Right cardiac atrium (tissue), 5 donors: ENCODE data around the gene POP5. TPM values are rescaled to one million over a fixed set of nuclear protein-coding genes. Genes with fewer than 3 reads are reported as not detected.

ENCODE experiments used
- ATAC-seq, 2 donors: fragments of 200-7000 bp; cut with Tn5 transposase; one replicate each; pipeline versions ENCODE4 v1.8.0 to v1.9.1; 2020; ENCODE audit warnings: moderate library complexity in 2 of 2, mild to moderate bottlenecking in 1 of 2
- DNase-seq, 3 donors: peaks; one replicate each; pipeline ENCODE4 v3.0.0-alpha.2; 2020
- H3K27ac ChIP-seq: one replicate; pipeline ENCODE4 v1.5.1; 2013; ENCODE audit warnings: mild to moderate bottlenecking, low read length, control low read depth, moderate library complexity
- H3K27me3 ChIP-seq: one replicate; pipeline ENCODE4 v1.6.1; 2013; ENCODE audit not compliant: control insufficient read depth, insufficient read depth
- H3K4me1 ChIP-seq: one replicate; pipeline ENCODE4 v1.6.1; 2013; ENCODE audit warnings: low read length; ENCODE audit not compliant: control insufficient read depth, insufficient read depth
- H3K4me3 ChIP-seq: one replicate; pipeline ENCODE4 v1.5.1; 2013; ENCODE audit warnings: low read length, control low read depth
- H3K9me3 ChIP-seq: one replicate; pipeline ENCODE4 v1.6.1; 2013; ENCODE audit warnings: low read length; ENCODE audit not compliant: control insufficient read depth
- WGBS: extraction: QIAGEN DNeasy Blood & Tissue Kit; methylation state at CpG from one replicate; pipeline ENCODE4 v1.1.7; 2013; 5-methylcytosine and 5-hydroxymethylcytosine counted together
- intact Hi-C, 4 donors: fragments of 100-400 bp; cut with DNase I; formaldehyde crosslinking; loops; one replicate each; pipeline versions ENCODE4 v1.11.0 to v1.14.0; 2022 to 2023
- polyA plus RNA-seq: library from polyadenylated mRNA; stranded (reverse); fragments of 200-250 nt; gene quantifications from one replicate; pipeline ENCODE4 v1.2.3, GENCODE V29; 2013
- total RNA-seq, 4 donors: library from RNA; stranded (reverse); fragmentation: NEBNext Ultra II Directional; extraction: Animal tissue kit (Norgen Biotek cat#: 25700); gene quantifications; one replicate each; pipeline ENCODE4 v1.2.1, GENCODE V29; 2021
- donor health status: healthy with polysubstance abuse.
- donor health status: DM: no; HTN: yes; CAD: no.
- donor health status: DM: no; HTN: no; CAD: no.
- donor health status: DM: no; HTN: yes; CAD: no; lungs with severe emphysema.
- donor health status: DM: yes; HTN: yes; CAD: no.

POP5 gene
- total and polyA plus RNA-seq, 5 donors: 31.4 to 54.1 (median 45.0) TPM

DNA sequence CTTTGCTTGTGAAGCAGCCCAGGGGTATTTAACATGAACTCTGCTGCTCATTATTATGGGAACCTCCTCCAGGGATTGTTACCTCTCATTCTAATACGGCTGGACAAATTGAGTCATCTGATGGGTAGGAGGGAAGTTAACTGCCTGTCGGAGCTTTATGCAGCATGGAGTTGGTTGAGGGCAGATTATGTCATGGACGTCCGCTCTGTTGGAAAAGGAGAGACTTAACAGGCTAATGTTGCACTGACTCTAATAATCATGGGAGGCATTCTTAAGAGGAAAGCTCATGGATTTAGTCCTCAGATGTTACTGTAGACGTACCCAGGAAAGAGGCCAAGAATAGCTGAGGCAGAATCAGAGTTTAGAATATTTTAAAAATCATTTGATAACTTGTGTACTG is 9.9 kb downstream of the POP5 start:
- no peaks in the 10 kb centered on the region for H3K9me3 ChIP-seq
- H3K27ac ChIP-seq: no peak overlapping the region
- H3K4me1 ChIP-seq: peaks cover 1% of the 10 kb centered on the region
- intact Hi-C loops: no loop called here
- ATAC-seq (no peak), DNase-seq (no peak)
- WGBS: 45% methylated on average over 5 of the region's 5 CpGs
- no peak overlapping the region for H3K4me3 ChIP-seq
- H3K27me3 ChIP-seq: no peaks in the 10 kb centered on the region

DNA sequence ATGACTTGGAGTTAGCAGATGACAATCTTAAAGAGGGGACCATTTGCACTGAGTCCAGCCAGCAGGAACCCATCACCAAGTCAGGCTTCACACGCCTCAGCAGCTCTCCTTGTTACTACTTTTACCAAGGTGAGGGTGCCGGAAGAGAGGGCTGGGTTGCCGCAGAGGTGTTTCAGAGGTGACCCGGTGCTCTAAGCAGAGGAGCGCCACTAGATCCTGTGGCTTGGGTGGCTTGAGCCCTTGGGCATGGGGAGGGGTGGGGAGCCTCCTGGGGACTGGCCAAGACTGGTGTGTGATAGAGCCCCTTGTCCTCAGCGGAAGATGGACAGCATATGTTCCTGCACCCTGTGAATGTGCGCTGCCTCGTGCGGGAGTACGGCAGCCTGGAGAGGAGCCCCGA is 17.7 kb downstream of the POP5 start:
- Histone ChIP-seq H3K9me3 (no peaks in the 10 kb centered on the region), H3K4me1 (no peaks in the 10 kb centered on the region), H3K27ac (peak overlapping the region; percentile 84), H3K27me3 (no peaks in the 10 kb centered on the region), H3K4me3 (no peak overlapping the region)
- DNase-seq: no peak
- intact Hi-C loops: no loop called here
- ATAC-seq: peak; percentile 17 to 23
- 93% methylated on average over 11 of the region's 11 CpGs for WGBS

DNA sequence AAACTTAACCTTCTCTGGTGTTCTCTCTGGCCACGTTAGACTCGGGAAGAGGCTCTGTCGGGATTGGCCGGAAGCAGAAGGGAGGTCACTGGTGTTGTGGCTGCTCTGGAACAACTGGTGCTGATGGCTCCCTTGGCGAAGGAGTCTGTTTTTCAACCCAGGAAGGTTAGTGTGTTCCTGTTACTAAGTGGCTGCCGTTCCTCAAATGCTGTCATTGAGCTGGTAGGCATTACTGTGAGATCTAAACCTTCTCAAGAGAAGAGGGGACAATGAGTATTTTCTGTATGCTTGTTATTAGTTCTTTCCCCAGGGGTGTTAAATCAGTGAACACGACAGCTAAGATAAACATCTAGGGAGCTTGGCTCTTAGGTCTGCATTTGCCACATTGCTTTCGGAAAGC is 18.3 kb downstream of the POP5 start:
- no peaks in the 10 kb centered on the region for H3K9me3 ChIP-seq
- no peaks in the 10 kb centered on the region for H3K4me1 ChIP-seq
- H3K4me3 ChIP-seq: no peak overlapping the region
- DNase-seq: peak in 1 of 3 donors; percentile 64
- H3K27ac ChIP-seq: peak overlapping the region; percentile 84
- no peaks in the 10 kb centered on the region for H3K27me3 ChIP-seq
- intact Hi-C loops: no loop called here
- peak; percentile 81 for ATAC-seq
- WGBS: 64% methylated on average over 8 of the region's 8 CpGs

DNA sequence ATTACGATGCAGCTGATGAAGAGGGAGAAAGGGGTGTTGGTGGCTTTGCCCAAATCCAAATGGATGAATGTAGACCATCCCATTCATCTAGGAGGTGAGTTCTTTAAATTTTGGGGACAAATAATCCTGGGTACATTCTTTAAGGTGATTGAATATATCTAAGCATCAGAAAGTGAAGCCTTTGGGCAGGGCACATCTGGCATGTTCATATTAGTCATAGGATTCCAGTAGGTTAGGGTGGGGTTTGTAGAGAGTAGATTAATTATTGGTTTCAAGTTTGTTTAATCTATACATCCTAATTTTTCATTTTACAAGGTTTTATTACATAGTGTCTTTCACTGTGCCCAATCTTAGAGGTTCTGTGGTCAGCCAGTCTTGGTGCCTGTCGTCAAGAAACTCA is 23.6 kb downstream of the POP5 start:
- Histone ChIP-seq H3K4me1 (peaks cover 7% of the 10 kb centered on the region), H3K4me3 (no peak overlapping the region), H3K9me3 (no peaks in the 10 kb centered on the region), H3K27me3 (no peaks in the 10 kb centered on the region), H3K27ac (no peak overlapping the region)
- DNase-seq (no peak), ATAC-seq (no peak)
- intact Hi-C loops: no loop called here
- WGBS: 94% methylated on average over 2 of the region's 2 CpGs

DNA sequence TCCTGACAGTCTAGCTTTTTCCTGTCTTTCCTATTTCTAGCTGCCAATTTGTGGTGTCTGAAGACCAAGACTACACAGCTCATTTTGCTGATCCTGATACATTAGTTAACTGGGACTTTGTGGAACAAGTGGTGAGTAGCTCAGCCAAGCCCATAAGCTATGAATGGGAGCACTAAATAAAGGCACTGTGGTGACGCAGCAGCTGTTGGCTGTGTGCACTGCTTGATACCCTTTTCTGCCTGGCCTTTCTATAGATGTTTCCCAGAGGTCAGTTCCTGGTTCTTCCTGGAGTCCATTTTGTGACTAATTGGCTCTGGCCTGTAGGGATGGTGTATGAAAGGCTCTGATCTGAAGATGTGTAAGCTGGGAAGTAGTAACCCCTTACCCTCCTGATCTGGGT is 26.5 kb downstream of the POP5 start:
- Histone ChIP-seq H3K4me1 (peaks cover 10% of the 10 kb centered on the region), H3K4me3 (no peak overlapping the region), H3K9me3 (no peaks in the 10 kb centered on the region), H3K27me3 (no peaks in the 10 kb centered on the region), H3K27ac (peak overlapping the region; percentile 56)
- intact Hi-C loops: no loop called here
- no peak for DNase-seq
- ATAC-seq: peak in 1 of 2 donors; percentile 58
- 61% methylated on average over 1 of the region's 1 CpG for WGBS

DNA sequence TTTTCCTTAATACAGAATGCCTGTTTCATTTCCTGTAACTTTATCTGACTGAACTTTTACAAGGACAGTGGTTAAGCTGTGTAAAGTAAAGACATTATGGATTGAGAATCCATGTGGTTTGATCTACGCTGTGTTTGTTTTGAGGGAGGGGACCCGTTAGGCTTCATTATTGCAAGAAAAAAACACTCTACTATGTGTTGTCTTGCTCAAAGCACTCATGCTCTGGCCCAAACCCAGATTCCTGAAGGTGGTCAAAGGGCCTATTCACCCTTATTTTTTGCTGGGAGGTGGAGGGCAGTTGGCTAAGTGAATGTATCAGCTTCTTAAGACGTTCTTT is 35.2 kb downstream of the POP5 start:
- no peak for DNase-seq
- H3K27me3 ChIP-seq: no peaks in the 10 kb centered on the region
- H3K27ac ChIP-seq: peak overlapping the region; percentile 16
- WGBS: 76% methylated on average over 3 of the region's 3 CpGs
- no peak for ATAC-seq
- H3K4me3 ChIP-seq: no peak overlapping the region
- no peaks in the 10 kb centered on the region for H3K9me3 ChIP-seq
- intact Hi-C loops: no loop called here
- H3K4me1 ChIP-seq: peaks cover 15% of the 10 kb centered on the region

DNA sequence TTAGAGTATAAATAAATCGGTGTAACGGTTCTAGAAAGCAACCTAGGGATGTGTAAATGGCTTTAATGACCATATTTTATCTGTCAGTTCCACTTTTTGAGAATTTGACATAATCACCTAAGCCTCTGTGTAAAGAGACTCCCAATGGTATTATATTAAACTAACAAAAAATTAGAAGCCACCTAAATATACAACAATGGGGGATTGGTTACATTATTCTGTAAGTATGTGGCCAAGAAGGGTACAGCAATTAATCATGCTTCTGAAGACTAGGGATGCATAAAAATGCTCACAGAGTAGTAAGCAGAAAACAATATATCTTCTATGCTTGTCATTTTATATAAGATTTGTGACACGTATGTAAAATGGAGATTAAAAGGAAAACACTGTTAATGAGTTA is 36.5 kb downstream of the POP5 start:
- no peaks in the 10 kb centered on the region for H3K27me3 ChIP-seq

DNA sequence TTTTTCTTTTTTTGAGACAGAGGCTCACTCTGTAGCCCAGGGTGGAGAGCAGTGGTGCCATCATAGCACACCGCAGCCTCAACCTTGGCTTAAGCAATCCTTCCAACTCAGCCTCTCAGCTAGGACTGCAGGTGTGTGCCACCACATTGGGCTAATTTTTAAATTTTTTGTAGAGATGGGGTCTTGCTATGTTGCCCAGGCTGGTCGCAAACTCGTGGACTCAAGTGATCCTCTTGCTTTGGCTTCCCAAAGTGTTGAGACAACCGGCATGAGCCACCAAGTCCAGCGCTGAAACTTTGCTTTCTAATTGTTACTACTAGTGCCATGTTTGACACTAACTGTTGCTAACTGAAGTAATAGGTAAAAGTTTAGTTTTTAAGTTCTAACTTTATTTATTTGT is 39.0 kb downstream of the POP5 start:
- WGBS: 96% methylated on average over 5 of the region's 5 CpGs
- DNase-seq: no peak
- H3K4me3 ChIP-seq: no peak overlapping the region
- no peaks in the 10 kb centered on the region for H3K27me3 ChIP-seq
- H3K27ac ChIP-seq: no peak overlapping the region
- ATAC-seq: no peak
- H3K9me3 ChIP-seq: no peaks in the 10 kb centered on the region
- H3K4me1 ChIP-seq: peaks cover 17% of the 10 kb centered on the region
- intact Hi-C loops: no loop called here

More for the DNA sequence above, 36.5 kb downstream of the POP5 start:
- DNase-seq (no peak), ATAC-seq (no peak)
- intact Hi-C loops: no loop called here
- Histone ChIP-seq H3K4me3 (no peak overlapping the region), H3K27ac (no peak overlapping the region), H3K4me1 (peaks cover 14% of the 10 kb centered on the region), H3K9me3 (no peaks in the 10 kb centered on the region)
- WGBS: 85% methylated on average over 3 of the region's 3 CpGs

DNA sequence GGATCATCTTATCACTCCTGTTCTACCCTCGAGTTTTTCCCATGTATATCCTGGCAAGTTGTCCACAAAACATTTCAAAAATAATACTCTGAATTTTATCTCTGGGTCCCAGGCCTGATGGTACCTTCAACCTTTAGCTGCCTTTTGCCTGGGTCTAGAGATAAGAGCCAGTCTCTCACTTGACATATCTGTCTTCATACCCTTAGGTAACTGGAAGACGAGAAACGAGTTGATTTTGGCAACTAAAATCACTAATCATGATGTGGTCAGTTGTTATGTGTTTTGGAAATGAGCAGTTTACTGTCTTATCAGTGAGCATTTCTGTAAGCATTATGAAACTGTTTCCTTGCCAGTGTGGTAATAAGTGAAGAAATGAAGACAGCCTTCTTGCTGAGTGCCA is 40.8 kb downstream of the POP5 start:
- no peak for DNase-seq
- no peak overlapping the region for H3K4me3 ChIP-seq
- intact Hi-C loops: no loop called here
- H3K27me3 ChIP-seq: no peaks in the 10 kb centered on the region
- 7% methylated on average over 3 of the region's 3 CpGs for WGBS
- H3K9me3 ChIP-seq: no peaks in the 10 kb centered on the region
- H3K27ac ChIP-seq: peak overlapping the region; percentile 86
- peaks cover 17% of the 10 kb centered on the region for H3K4me1 ChIP-seq
- ATAC-seq: peak; percentile 62 to 70

DNA sequence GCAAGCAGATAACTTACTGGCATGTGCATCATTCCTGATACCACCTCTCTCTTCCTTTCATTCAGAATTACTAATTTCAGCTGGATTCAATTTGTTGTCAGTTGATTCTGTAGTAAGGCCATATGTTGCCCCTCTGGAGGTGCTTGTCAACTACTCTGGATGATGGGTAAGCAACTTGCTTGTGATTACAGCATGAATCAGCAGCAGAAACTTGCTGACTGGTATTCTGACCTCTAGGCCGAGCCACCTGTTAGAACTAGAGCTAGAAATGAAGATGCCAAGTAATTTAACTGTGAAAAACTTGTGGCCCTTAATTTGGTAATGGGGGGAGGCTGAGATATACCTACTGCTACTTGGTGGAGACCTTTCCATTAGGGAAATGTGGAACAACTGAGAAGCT is 41.9 kb downstream of the POP5 start:
- H3K4me1 ChIP-seq: peaks cover 16% of the 10 kb centered on the region
- no peaks in the 10 kb centered on the region for H3K27me3 ChIP-seq
- H3K4me3 ChIP-seq: no peak overlapping the region
- ATAC-seq: no peak
- DNase-seq: no peak
- 54% methylated on average over 1 of the region's 1 CpG for WGBS
- intact Hi-C loops: loop anchor here in 1 of 4 donors (10.0 kb wide), 1 partner anchor 65 kb away; no protein-coding TSS in a partner anchor
- H3K27ac ChIP-seq: peak overlapping the region; percentile 86
- H3K9me3 ChIP-seq: no peaks in the 10 kb centered on the region

DNA sequence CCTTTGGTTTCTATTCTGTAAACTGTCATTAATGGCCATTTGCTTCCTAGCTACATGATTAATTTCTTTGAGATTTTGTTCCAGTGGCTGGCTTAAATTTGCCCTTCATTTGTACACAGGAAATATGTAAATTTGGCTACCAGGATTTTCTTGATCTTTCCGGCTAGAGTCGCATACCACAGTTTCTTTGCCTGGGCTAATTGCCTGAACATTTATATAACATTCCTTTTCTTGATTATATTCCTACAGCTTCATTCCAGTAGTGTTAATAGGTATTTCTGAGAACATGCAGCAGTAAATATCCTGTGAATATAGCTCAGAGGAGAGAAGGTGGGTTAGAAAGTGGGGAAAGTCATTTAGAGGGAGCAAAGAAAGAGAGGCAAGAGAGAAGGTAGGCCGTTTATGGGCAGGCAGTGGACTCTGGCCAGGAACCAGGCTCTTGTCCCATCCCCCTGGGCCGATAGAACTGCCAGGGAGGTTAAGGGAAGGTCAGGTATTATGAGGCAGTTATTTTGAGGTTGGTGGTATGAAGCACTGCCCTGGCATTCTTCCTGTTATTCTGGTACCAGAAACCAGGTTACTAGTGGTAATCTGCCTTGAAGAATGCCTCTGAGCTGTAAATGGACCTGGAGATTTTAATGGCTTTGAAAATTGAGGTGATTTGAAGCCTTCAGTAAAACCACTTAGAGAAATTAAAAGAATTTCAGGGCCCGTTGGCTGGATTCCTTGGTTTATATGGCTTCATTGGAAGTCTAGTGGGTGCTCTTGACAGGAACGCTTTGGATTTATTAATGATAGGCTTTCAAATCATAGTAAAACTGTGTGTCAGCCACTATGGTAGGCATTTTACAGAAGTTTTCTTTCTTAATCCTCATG is 42.7 kb downstream of the POP5 start:
- Histone ChIP-seq H3K4me3 (peak overlapping the region; percentile 59), H3K27me3 (no peaks in the 10 kb centered on the region), H3K9me3 (no peaks in the 10 kb centered on the region), H3K4me1 (peaks cover 16% of the 10 kb centered on the region), H3K27ac (peak overlapping the region; percentile 61)
- 10% methylated on average over 6 of the region's 6 CpGs for WGBS
- peak; percentile 66 to 83 (median 81) for DNase-seq
- ATAC-seq: peak; percentile 71 to 74
- intact Hi-C loops: loop anchor here in 1 of 4 donors (10.0 kb wide), 1 partner anchor 64 kb away; no protein-coding TSS in a partner anchor
